HCT116 (cell line): ENCODE results near the gene BNC2. TPM values are rescaled to one million over a fixed set of nuclear protein-coding genes. Genes with fewer than 3 reads are reported as not detected.

ENCODE experiments used
- ATAC-seq: fragments of 200-7000 bp; cut with Tn5 transposase; 2 replicates; pipeline ENCODE4 v1.9.1; 2020; ENCODE audit warnings: mild to moderate bottlenecking, moderate library complexity
- BruUV-seq: library from RNA; stranded (reverse); fragments of 400-500 nt; replicated peaks from 2 replicates; lab custom pipeline; 2021; lab: Mats Ljungman, UMichigan
- CTCF ChIA-PET: fragments of 300-600 bp; sonication (Branson Sonifier 250); formaldehyde crosslinking; loops from one replicate; lab custom pipeline; 2021; ENCODE audit warnings: antibody characterized with exemption; lab: Charles Lee
- POLR2A ChIA-PET: fragments of 300-600, 350-600 bp; sonication (Branson Sonifier 250); formaldehyde crosslinking; loops from one replicate; lab custom pipeline; 2021; ENCODE audit warnings: antibody characterized with exemption; lab: Charles Lee
- RAD21 ChIA-PET, 2 experiments: fragments of 300-600 bp; sonication (Branson Sonifier 250); formaldehyde crosslinking; loops; one replicate each; lab custom pipeline; 2023; ENCODE audit warnings: low total read pairs in 2 of 2; ENCODE audit not compliant: uncharacterized antibody in 2 of 2, unreplicated experiment in 2 of 2, low non-redundant PET in 1 of 2; lab: Charles Lee
- DNase-seq: peaks from one replicate; pipeline ENCODE4 v3.0.0-alpha.2; 2010; ENCODE audit warnings: low read depth, low spot score
- H2AFZ ChIP-seq: fragments of 200-600 bp; shearing (Covaris generic), sonication (generic); 2 replicates; pipeline ENCODE4 v1.6.1; 2017; ENCODE audit warnings: low read depth, mixed run types, mixed read lengths, antibody characterized with exemption, low read length; ENCODE audit not compliant: poor library complexity, severe bottlenecking
- H3K27ac ChIP-seq: 2 replicates; pipeline ENCODE4 v1.5.1; 2012; ENCODE audit warnings: low read depth, low read length
- H3K27me3 ChIP-seq: fragments of 200-600 bp; sonication (generic); 2 replicates; pipeline ENCODE4 v1.6.1; 2016; ENCODE audit warnings: mixed run types, low read length, mixed read lengths; ENCODE audit not compliant: insufficient read depth
- H3K36me3 ChIP-seq, 2 experiments: fragments of 200-500 bp in 1 of 2; fragments of 200-600 bp in 1 of 2; sonication (Bioruptor generic) in 1 of 2; sonication (generic) in 1 of 2; 2 replicates each; pipeline versions ENCODE4 v1.5.1 to v1.6.1; 2014 to 2016; ENCODE audit warnings: low read length in 2 of 2, inconsistent platforms in 1 of 2, mixed read lengths in 1 of 2, mixed run types in 1 of 2; ENCODE audit not compliant: insufficient read depth in 2 of 2, control insufficient read depth in 1 of 2
- H3K4me1 ChIP-seq, 2 experiments: fragments of 200-600 bp in 1 of 2; sonication (generic) in 1 of 2; 2 replicates each; pipeline versions ENCODE4 v1.5.1 to v1.6.1; 2012 to 2017; ENCODE audit warnings: low read length in 2 of 2, inconsistent platforms in 1 of 2, mild to moderate bottlenecking in 1 of 2, mixed read lengths in 1 of 2, mixed run types in 1 of 2, moderate library complexity in 1 of 2; ENCODE audit not compliant: insufficient read depth in 2 of 2, control insufficient read depth in 1 of 2
- H3K4me2 ChIP-seq: fragments of 200-600 bp; sonication (generic); 2 replicates; pipeline ENCODE4 v1.6.1; 2017; ENCODE audit warnings: mixed run types, low read length, mixed read lengths
- H3K4me3 ChIP-seq, 2 experiments: fragments of 200-600 bp in 1 of 2; sonication (generic) in 1 of 2; replicated peaks in 1 of 2; 2 replicates each; pipeline ENCODE4 v1.5.1; 2011 to 2016; ENCODE audit warnings: low read length in 2 of 2, control low read depth in 1 of 2, low read depth in 1 of 2, mild to moderate bottlenecking in 1 of 2, mixed read lengths in 1 of 2, mixed run types in 1 of 2
- H3K79me2 ChIP-seq: fragments of 200-600 bp; sonication (generic); 2 replicates; pipeline ENCODE4 v1.6.1; 2017; ENCODE audit warnings: mild to moderate bottlenecking, mixed run types, low read length, moderate library complexity, mixed read lengths; ENCODE audit not compliant: insufficient read depth
- H3K9ac ChIP-seq: fragments of 200-600 bp; sonication (generic); 2 replicates; pipeline ENCODE4 v1.6.1; 2016; ENCODE audit warnings: low read length, mixed read lengths
- H3K9me2 ChIP-seq: fragments of 200-600 bp; sonication (generic), shearing (Covaris generic); 2 replicates; pipeline ENCODE4 v1.6.1; 2017; ENCODE audit warnings: mixed run types, mild to moderate bottlenecking, moderate library complexity; ENCODE audit not compliant: insufficient read depth
- H3K9me3 ChIP-seq, 2 experiments: fragments of 200-500 bp in 1 of 2; fragments of 200-600 bp in 1 of 2; sonication (Bioruptor generic) in 1 of 2; sonication (generic) in 1 of 2; 2 replicates each; pipeline ENCODE4 v1.6.1; 2014 to 2017; ENCODE audit warnings: low read length in 2 of 2, mixed read lengths in 2 of 2, inconsistent platforms in 1 of 2, low read depth in 1 of 2, mild to moderate bottlenecking in 1 of 2, mixed run types in 1 of 2, moderate library complexity in 1 of 2; ENCODE audit not compliant: control insufficient read depth in 1 of 2, insufficient read depth in 1 of 2
- H4K20me1 ChIP-seq: fragments of 200-600 bp; sonication (generic), shearing (Covaris generic); 2 replicates; pipeline ENCODE4 v1.6.1; 2017; ENCODE audit warnings: mixed run types, mild to moderate bottlenecking, moderate library complexity; ENCODE audit not compliant: insufficient read depth
- CBX3 ChIP-seq: IDR thresholded peaks from 2 replicates; pipeline ENCODE4 v1.6.1; 2012; ENCODE audit warnings: low read depth
- CEBPB ChIP-seq: IDR thresholded peaks from 2 replicates; pipeline ENCODE4 v1.6.1; 2012; ENCODE audit warnings: low read depth
- EZH2 ChIP-seq: fragments of 200-600 bp; sonication (generic); IDR thresholded peaks from 2 replicates; pipeline ENCODE4 v1.6.1; 2017; ENCODE audit warnings: antibody characterized with exemption, mixed run types
- SIN3A ChIP-seq: IDR thresholded peaks from 2 replicates; pipeline ENCODE4 v1.6.1; 2012; ENCODE audit warnings: low read depth
- SRF ChIP-seq: IDR thresholded peaks from 2 replicates; pipeline ENCODE4 v1.6.1; 2012; ENCODE audit warnings: low read depth
- TCF7L2 ChIP-seq: IDR thresholded peaks from 2 replicates; pipeline ENCODE4 v1.7.0; 2011; ENCODE audit warnings: borderline replicate concordance, inconsistent platforms; ENCODE audit not compliant: insufficient read depth, insufficient read length; ENCODE audit errors: extremely low read depth
- ZBTB33 ChIP-seq: IDR thresholded peaks from 2 replicates; pipeline ENCODE4 v1.6.1; 2011; ENCODE audit warnings: mild to moderate bottlenecking, low read length, moderate library complexity; ENCODE audit not compliant: insufficient replicate concordance; ENCODE audit errors: extremely low read depth
- ZFX ChIP-seq: fragments of 450-650 bp; IDR thresholded peaks from 2 replicates; pipeline ENCODE4 v1.6.1; 2017
- intact Hi-C: fragments of 100-400 bp; cut with micrococcal nuclease; formaldehyde crosslinking; loops from 2 replicates; pipeline ENCODE4 v1.10.0; 2022
- total RNA-seq: library from RNA; stranded (reverse); gene quantifications from one replicate; pipeline ENCODE4 v1.2.1, GENCODE V29; 2021; ENCODE audit not compliant: unreplicated experiment
- TF ChIP-seq, protein P1 (sequence below): IDR thresholded peaks from 2 replicates; pipeline ENCODE4 v1.6.1; 2012; ENCODE audit warnings: low read depth
- TF ChIP-seq, protein P2 (sequence below): IDR thresholded peaks from 2 replicates; pipeline ENCODE4 v1.6.1; 2012
- TF ChIP-seq, protein P3 (sequence below): IDR thresholded peaks from 2 replicates; pipeline ENCODE4 v1.6.1; 2012

BNC2 gene
- total RNA-seq, 1 experiment from 2014 or later = 0.37 TPM

GRCh38 chr9:16510482-16510881, 360.0 kb downstream of the BNC2 start (continued):
- TF ChIP-seq, protein P1, sequence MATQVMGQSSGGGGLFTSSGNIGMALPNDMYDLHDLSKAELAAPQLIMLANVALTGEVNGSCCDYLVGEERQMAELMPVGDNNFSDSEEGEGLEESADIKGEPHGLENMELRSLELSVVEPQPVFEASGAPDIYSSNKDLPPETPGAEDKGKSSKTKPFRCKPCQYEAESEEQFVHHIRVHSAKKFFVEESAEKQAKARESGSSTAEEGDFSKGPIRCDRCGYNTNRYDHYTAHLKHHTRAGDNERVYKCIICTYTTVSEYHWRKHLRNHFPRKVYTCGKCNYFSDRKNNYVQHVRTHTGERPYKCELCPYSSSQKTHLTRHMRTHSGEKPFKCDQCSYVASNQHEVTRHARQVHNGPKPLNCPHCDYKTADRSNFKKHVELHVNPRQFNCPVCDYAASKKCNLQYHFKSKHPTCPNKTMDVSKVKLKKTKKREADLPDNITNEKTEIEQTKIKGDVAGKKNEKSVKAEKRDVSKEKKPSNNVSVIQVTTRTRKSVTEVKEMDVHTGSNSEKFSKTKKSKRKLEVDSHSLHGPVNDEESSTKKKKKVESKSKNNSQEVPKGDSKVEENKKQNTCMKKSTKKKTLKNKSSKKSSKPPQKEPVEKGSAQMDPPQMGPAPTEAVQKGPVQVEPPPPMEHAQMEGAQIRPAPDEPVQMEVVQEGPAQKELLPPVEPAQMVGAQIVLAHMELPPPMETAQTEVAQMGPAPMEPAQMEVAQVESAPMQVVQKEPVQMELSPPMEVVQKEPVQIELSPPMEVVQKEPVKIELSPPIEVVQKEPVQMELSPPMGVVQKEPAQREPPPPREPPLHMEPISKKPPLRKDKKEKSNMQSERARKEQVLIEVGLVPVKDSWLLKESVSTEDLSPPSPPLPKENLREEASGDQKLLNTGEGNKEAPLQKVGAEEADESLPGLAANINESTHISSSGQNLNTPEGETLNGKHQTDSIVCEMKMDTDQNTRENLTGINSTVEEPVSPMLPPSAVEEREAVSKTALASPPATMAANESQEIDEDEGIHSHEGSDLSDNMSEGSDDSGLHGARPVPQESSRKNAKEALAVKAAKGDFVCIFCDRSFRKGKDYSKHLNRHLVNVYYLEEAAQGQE = no peak
- TF ChIP-seq, protein P2, sequence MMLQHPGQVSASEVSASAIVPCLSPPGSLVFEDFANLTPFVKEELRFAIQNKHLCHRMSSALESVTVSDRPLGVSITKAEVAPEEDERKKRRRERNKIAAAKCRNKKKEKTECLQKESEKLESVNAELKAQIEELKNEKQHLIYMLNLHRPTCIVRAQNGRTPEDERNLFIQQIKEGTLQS = no peak
- TF ChIP-seq SRF (no peak), ZBTB33 (no peak), SIN3A (no peak)
- TF ChIP-seq, protein P3, sequence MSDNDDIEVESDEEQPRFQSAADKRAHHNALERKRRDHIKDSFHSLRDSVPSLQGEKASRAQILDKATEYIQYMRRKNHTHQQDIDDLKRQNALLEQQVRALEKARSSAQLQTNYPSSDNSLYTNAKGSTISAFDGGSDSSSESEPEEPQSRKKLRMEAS = no peak
- TF ChIP-seq, all 23 proteins: peak for 0

DNA sequence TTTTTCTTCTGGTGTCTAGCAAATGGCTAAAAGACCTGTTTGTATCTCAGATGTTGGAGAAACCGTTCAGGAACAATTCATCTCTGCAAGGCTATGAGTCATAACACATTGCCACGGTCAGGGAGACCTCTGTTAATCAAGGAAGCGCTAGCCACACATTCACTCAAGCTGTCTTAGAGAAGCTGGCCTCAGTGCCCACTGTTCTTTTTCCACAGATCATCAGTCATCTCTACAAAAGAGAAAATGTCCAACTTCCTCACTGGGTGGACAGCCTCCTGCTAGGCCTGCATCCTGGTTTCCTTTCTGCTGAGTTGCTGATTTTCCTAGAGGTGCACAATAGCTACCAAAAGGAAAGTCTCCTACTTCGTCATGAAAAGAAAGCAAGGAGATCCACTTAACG, 360.5 kb downstream of the BNC2 start:
- POLR2A ChIA-PET = no interaction called here
- H2AFZ ChIP-seq = no peak overlapping the region
- H3K9me2 ChIP-seq = no peaks in the 10 kb centered on the region
- H3K9ac ChIP-seq = no peak overlapping the region
- H3K79me2 ChIP-seq = no peaks in the 10 kb centered on the region
- 0 out of 2 replicates have a peak, but pooled peaks cover 9% of the 10 kb centered on the region for H3K27me3 ChIP-seq
- no peaks in the 10 kb centered on the region for H3K4me1 ChIP-seq
- DNase-seq = no peak
- RAD21 ChIA-PET = no interaction called here
- H3K4me3 ChIP-seq = no peak overlapping the region
- no peaks in the 10 kb centered on the region for H3K36me3 ChIP-seq
- intact Hi-C loops = no loop called here
- BruUV-seq = no TSS peak
- CTCF ChIA-PET = no interaction called here
- ATAC-seq = no peak
- H3K27ac ChIP-seq = no peak overlapping the region
- no peaks in the 10 kb centered on the region for H4K20me1 ChIP-seq
- no peaks in the 10 kb centered on the region for H3K9me3 ChIP-seq
- no peak overlapping the region for H3K4me2 ChIP-seq
- TF ChIP-seq CBX3 (no peak), EZH2 (no peak), SRF (no peak), TCF7L2 (no peak), CEBPB (no peak), ZFX (no peak), ZBTB33 (no peak)
- TF ChIP-seq, protein P3 = no peak
- TF ChIP-seq, protein P1 = no peak
